NCI-H1417 (cell line): ENCODE results near the gene PTGER1.

Experiments
- DNase-seq, 3 experiments: peaks; one replicate each; lab custom pipeline; 2025; lab: John Stamatoyannopoulos, UW

PTGER1 gene

GRCh38 chr19:14502334-14503092, 27.4 kb upstream of the PTGER1 start:
- peak in 1 of 3 experiments; percentile 33 for DNase-seq

- no peak for DNase-seq
Measured at GRCh38 chr19:14497228-14497921, 22.2 kb upstream of the PTGER1 start.

GRCh38 chr19:14496834-14497227, 21.7 kb upstream of the PTGER1 start:
- DNase-seq = peak in 1 of 3 experiments; percentile 65

GRCh38 chr19:14496029-14496833, 21.1 kb upstream of the PTGER1 start, which contains the start of gene GIPC1:
Gene GIPC1 (minus strand): TSS chr19:14496127. CDS start chr19:14482976, 13,151 bp downstream.
- peak; percentile 90 to 100 (median 100) for DNase-seq

GRCh38 chr19:14495672-14496028, 20.5 kb upstream of the PTGER1 start:
- DNase-seq = no peak

GRCh38 chr19:14494910-14495671, 19.9 kb upstream of the PTGER1 start:
- no peak for DNase-seq

GRCh38 chr19:14494411-14494810, 19.3 kb upstream of the PTGER1 start:
- DNase-seq = no peak

GRCh38 chr19:14492756-14493337, 17.7 kb upstream of the PTGER1 start:
- DNase-seq = no peak

- no peak for DNase-seq
Measured at GRCh38 chr19:14487370-14488125, 12.4 kb upstream of the PTGER1 start.

- DNase-seq = no peak
Measured at GRCh38 chr19:14482172-14482941, 7.2 kb upstream of the PTGER1 start.

- DNase-seq = no peak
Measured at GRCh38 chr19:14480700-14481079, 5.5 kb upstream of the PTGER1 start.

- peak in 2 of 3 experiments; percentile 21 to 37 for DNase-seq
Measured at GRCh38 chr19:14479975-14480699, 5.0 kb upstream of the PTGER1 start.

- DNase-seq = no peak
Measured at GRCh38 chr19:14479309-14479974, 4.3 kb upstream of the PTGER1 start.

GRCh38 chr19:14478113-14478545, 3.0 kb upstream of the PTGER1 start:
- DNase-seq = no peak

- no peak for DNase-seq
Measured at GRCh38 chr19:14477418-14478112, 2.4 kb upstream of the PTGER1 start.

GRCh38 chr19:14476673-14477401, 1.7 kb upstream of the PTGER1 start:
- DNase-seq = peak in 1 of 3 experiments; percentile 25

- DNase-seq = no peak
Measured at GRCh38 chr19:14476327-14476672, 1.1 kb upstream of the PTGER1 start.
